ENCODE results near the gene FAM171A2.

GRCh38 chr17:44309472-44309871 lies 54.2 kb downstream of the FAM171A2 start:
- TF ChIP-seq POLR2A (IDR thresholded peaks at IDR 0.05; ENCODE audit: low read length): no peak
- TF ChIP-seq GATA1 (IDR thresholded peaks at IDR 0.05; ENCODE audit: low read depth, low read length): no peak
